NCI-H345 treated with DMSO at 0.1 percent for 48 hours (cell line): ENCODE results near the gene RPH3AL.

Experiments
- DNase-seq: peaks from one replicate; lab custom pipeline; 2025; ENCODE audit not compliant: unreplicated experiment; lab: John Stamatoyannopoulos, UW

Gene RPH3AL

DNA sequence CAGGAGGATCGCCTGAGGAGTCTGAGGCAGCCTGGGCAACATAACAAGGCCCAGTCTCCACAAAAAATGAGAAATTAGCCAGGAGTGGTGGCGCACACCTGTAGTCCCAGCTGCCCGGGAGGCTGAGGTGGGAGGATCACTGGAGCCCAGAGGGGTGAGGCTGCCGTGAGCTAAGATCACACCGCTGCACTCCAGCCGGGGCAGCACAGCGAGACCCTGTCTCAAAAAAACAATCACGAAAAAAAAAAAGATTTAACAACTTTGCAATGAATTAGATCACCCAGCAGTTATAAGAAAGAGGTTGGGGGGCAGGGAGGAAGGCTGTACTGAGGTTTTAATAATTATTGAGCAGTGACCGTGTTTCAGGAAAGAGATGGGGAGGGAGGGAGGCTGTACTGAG is 49.4 kb downstream of the RPH3AL start:
- no peak for DNase-seq

DNA sequence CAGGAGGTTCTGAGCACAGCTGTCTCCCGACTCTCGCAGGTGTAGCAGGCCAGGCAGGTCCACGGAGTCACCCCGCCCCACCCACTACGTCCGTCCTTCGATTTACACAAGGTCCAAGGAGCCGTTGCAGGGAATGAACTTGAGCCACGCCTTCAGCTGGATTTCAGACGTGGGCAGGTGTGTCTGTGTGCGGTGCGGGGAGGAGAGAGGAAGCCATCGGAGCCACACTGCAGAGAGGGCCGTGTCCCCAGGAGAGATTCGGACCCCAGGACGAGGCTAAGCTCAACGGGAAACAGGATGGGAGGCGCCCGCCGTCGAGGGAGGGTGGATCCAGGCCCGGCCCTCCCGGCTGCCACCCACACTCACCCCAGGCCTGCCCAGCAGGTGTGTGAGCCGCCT is 50.3 kb downstream of the RPH3AL start:
- no peak for DNase-seq

GRCh38 chr17:301681-302299 is 50.8 kb downstream of the RPH3AL start:
- DNase-seq, result no peak

- DNase-seq, result no peak
Observed at GRCh38 chr17:300881-301280, 51.7 kb downstream of the RPH3AL start.

DNA sequence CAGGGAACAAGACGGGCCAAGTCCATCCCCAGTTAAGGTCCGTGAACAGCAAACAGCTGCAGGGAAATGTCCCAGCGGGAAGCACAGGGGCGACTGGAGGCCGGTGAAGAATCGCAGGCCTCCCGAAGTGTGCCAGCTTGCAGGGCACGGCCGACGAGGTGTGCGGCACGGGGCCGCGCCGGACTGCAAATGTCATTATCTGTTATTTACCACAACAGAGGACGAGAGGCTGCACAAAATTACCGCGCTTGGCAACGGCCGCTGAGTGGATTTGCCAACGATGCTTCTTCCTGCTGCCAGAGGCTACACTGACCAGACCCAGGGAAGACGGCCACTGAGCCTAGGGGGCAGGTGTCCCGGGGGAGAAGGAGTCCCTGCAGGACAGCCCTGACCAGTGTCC is 53.1 kb downstream of the RPH3AL start:
- no peak for DNase-seq

DNA sequence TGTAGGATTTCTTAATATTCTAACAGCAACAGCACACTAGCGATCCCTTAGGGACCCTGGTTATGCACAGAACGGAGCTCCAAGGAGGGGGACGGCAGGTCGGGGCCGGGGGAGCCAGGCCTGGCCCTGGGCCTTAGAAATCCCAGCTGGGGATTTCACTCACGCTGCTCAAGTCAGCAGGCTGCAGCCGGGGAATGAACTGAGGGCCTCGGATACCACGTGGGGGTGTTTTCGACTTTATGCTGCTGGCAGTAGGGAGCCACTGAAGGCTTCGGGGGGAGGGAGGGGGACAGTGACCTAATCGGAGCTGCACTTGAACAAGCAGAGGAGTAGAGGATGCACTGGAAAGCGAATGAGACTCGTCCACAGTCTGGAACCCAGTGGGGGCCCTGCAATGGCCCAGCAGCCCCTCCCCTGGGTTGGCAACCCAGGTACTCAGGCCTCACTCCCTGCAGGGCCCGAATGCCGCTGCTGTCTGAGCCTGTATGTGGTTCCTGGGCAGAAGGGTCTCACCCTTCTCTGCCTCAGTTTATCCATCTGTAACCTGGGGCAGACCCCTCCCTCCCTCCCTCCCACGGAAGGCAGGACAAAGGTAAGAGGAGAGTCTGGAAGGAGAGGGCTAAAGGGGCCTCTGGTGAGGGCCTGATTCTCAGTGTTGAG is 53.7 kb downstream of the RPH3AL start:
- DNase-seq, result no peak

- DNase-seq, result no peak
Observed at GRCh38 chr17:297758-298157, 54.8 kb downstream of the RPH3AL start.

DNA sequence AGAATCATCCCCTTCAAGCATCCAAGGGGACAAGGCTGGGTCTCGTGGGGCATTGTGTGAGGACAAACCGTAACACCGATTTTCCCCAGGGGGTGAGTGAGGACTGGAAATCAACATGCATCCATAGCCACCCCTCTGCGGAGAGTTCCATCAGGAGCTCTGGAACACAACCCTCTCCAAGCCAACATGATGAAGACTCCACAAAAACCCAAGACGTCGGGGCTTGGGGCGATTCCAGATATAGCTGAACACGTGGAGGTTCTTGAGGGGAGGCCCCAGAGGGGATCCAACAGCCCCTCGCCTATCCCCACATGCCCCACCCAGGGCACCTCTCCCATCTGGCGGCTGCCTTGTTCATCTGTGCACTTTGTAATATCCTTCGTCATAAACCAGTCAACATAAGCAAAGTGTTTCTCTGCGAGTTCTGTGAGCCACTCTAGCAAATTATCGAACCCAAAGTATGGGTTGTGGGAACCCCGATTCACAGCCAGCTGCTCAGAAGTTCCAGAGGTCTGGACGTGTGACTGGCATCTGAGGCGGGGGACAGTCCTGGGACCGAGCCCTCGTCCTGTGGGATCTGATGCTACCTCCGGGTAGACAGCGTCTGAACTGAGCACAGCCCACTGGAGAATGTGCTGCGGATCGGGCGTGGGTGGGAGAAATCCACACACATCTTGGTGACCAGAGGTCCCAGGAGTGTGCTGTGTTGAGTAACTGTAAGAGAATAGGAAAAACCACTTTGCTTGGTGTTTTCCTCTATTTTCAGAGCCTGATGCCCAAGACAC is 55.5 kb downstream of the RPH3AL start:
- DNase-seq, result no peak

DNA sequence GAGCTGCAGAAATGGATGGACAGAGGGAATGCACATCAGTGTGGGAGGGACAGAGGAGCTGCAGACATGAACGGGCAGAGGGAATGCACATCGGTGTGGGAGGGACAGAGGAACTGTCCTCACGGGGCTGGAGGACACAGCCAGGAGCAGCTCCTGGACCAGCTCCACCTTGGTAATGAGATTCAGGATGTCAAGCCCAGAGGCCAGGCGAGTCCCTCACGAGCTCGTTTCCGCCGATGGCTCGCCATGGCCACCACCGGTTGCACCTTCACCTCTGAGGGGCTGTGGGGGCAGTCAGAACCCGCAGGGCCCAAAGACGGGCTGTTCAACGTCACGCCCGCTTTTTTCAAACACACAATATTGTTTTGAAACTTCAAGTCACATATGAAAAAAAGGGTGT is 56.2 kb downstream of the RPH3AL start:
- no peak for DNase-seq

- no peak for DNase-seq
Observed at GRCh38 chr17:292531-293382, 59.9 kb downstream of the RPH3AL start.

GRCh38 chr17:292016-292415 is 60.6 kb downstream of the RPH3AL start:
- DNase-seq, result no peak

GRCh38 chr17:291587-291986 is 61.0 kb downstream of the RPH3AL start:
- no peak for DNase-seq

DNA sequence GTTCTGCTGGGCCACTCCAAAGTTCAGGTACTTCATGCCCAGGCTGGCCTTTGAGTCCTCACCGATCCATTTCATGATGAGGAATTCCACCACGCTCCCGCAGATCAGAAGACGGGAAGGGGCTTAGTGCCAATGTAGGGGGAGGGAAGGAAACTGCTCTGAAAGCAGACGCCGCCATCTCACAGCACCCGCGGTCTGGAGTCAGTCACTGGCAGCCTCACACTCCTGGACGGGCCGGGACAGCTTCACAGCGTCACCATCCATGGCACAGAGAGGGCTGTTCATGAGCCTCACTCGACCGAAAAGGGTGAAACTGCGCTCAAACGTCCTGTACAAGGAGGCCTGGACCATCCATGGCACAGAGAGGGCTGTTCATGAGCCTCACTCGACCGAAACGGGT is 62.0 kb downstream of the RPH3AL start:
- DNase-seq, result no peak

- DNase-seq, result no peak
Observed at GRCh38 chr17:290121-290521, 62.5 kb downstream of the RPH3AL start.

GRCh38 chr17:289409-289808 is 63.2 kb downstream of the RPH3AL start:
- DNase-seq, result no peak

GRCh38 chr17:288802-289356 is 63.7 kb downstream of the RPH3AL start:
- DNase-seq, result no peak

DNA sequence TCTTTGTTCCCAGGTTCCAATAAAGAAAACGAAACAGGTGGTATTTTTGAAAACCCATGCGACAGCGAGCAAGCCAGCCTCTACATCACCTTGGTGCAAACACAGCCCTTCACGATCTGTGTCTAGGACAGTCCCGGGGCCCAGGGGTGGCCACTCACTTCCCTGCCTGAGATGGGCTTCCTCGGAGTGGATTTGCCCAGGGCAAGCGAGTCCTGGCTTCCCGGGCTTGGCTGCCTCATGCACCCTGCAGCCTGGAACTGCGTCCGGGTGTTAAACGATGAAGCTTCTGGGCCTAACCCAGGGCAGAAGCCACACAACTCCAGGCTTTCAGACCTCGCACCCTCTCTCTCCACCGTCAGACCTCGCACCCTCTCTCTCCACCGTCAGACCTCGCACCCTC is 66.0 kb downstream of the RPH3AL start:
- no peak for DNase-seq

GRCh38 chr17:285751-286422 is 66.7 kb downstream of the RPH3AL start:
- DNase-seq, result no peak

GRCh38 chr17:284676-285355 is 67.8 kb downstream of the RPH3AL start:
- DNase-seq, result no peak
